Astrocyte of the hippocampus (primary cell): ENCODE measurements around the gene RAB3D.
"Not testable (repeated sequence)": the region's sequence is repeated elsewhere in the genome, so short reads cannot be mapped to it uniquely, and the experiment has no call there.

ENCODE experiments used
- DNase-seq: peaks from one replicate; pipeline ENCODE4 v3.0.0; 2011; ENCODE audit warnings: low read depth, low spot score

Gene RAB3D

DNA sequence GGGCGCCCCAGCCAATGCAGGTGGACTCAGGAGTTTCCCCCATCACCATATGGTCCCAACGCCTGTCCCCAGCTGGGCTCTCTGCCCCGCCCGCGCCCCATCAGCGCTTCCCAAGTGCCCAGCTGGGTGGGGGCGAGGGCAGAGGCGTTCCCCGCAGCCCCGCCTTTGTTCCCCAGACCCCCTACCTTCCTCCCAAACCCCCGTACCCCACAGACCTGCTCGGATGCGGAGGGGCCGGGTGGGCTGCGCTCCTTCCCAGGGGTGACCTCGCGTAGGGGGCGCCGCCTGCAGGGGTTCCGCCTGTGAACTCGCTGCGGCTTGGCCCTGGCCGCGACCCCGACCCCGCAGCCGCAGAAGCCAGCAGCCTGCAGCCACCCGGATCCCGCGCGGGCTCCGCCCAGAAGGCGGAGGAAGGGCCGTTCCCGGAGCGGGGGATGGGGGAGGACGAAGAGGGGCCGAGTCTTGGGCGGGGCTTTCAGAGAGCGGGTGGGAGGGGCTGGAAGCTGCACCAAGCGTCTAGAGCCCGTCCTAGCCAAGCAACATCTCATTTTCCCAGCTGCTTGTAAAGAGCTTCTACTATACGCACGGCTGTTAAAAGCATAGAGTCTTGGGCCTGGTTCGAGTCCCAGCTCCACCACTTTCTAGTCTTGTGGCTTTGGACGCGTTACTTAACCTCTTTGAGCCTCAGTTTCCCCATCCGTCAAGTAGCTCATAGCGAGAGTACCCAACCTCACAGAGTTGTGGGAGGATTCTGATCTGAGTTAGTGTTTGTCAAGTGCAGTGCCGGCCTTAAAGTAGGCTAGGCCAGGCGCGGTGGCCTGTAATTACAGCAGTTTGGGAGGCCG is at the start of gene RAB3D:
Gene RAB3D, minus strand, starts transcription at position 404 of the 845 bp plus-strand sequence. CDS start 2,258 bp downstream, outside the sequence.
- DNase-seq, result peak; percentile 91

- no peak for DNase-seq
These were observed 47.9 kb upstream of the RAB3D start for GRCh38 chr19:11387162-11388034.

DNA sequence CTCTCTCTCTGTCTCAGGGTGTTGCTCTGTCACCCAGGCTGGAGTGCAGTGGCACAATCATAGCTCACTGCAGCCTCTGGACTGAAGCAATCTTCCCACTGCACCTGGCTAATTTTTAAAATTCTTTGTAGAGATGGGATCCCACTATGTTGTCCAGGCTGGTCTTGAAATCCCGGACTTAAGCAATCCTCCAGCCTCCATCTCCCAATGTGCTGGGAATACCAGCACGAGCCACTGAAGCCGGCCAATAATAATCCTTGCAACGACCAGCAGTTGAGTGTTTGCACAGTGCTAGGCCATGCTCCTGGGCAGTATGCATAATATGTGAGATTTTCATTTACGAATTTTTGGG is 45.3 kb upstream of the RAB3D start:
- DNase-seq, result no peak

DNA sequence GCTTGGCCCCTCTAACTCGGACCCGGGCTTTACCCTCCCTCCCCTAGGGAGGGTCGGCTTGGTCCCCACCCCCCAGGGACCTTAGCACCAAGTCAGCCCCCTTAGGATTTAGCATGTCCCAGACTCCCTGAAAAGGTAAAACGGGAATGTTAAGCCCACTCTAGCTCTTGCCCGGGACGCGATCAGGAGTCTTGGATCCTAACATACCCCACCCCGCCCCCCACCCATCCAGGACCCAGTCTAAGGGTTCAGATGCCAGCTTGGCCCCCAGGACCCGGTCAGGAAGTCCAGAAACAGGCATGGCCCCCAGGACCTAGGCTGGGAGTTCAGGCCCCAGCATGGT is 44.2 kb upstream of the RAB3D start:
- DNase-seq, result no peak

GRCh38 chr19:11382898-11383705 is 43.6 kb upstream of the RAB3D start:
- DNase-seq, result peak; percentile 28

DNA sequence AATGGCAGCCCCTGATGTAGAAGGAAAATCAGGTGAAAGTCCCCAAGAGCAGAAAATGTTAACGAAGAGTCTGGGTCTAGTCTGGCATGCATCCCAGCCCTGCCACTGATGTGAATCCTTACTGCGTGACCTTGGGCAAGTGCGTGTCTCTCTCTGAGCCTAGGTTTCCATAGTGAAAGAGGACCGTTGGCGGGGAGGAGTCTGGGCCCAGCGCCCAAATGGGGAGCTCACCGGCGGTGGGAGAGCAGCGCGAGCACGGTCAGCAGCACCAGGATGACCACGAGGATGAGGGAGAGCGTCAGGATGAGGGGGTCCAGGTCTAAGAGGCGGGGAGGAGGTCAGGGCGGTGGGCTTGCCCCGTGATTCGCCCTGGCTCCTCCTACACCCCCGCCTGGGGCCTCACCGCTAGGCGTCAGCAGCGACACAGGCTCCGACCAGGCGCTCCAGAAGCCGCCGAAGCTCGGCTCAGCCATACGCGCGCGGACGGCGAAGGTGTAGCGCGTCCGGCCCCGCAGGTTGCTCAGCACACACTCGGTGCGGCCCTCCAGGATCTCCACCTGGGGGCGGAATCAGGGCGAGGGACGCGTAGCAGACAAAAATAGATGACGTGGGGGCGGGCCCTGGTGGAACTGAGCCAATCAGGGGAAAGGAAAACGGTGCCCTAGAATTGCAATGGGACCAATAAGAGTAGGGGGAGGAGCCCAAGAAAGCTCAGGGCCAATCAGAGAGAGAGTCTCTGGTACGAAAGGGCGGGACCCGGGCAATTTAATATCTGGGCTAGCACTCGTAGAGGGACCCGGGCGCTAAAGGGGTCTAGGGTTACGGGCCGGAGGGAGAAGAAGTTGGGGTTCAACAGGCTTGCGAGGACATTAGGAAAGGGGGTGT is 41.4 kb upstream of the RAB3D start:
- peak; percentile 96 for DNase-seq

GRCh38 chr19:11379857-11380350 is 40.4 kb upstream of the RAB3D start:
- DNase-seq, result no peak

DNA sequence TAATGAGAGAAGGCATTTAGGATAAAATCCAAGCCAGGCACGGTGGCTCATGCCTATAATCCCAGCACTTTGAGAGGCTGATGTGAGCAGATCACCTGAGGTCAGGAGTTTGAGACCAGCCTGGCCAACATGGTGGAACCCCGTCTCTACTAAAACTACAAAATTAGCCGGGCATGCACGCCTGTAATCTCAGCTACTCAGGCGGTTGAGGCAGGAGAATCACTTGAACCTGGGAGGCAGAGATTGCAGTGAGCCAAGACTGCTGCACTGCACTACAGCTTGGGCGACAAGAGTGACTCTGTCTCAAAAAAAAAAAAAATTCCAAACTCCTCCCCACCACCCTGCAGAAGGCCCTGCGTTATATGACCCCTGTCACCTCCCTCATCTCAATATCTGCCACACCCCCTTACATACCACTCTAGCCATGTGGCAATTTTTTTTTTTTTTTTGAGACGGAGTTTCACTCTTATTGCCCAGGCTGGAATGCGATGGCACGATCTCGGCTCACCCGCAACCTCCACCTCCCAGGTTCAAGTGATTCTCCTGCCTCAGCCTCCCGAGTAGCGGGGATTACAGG is 39.9 kb upstream of the RAB3D start:
- DNase-seq, result not testable (repeated sequence)

GRCh38 chr19:11378319-11379189 is 39.1 kb upstream of the RAB3D start:
- peak; percentile 60 for DNase-seq

DNA sequence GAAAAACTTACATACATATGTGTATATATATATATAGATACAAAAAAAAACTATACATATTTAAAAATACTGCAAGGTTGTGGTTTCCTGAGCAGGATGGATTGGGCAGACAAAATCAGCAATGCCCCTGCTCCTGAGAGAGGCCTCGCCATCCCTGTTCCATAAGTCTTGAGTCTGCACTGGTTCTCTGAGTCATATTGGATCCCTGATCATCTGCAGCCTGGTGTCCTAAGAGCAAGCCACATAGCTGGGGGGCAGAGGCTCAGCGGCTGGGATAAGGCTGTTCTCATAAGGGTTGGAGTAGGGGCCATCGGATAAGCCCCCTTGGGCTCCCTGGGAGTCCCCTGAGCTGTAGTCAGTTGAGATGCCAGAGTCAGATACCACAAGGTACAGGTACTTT is 38.3 kb upstream of the RAB3D start:
- peak; percentile 16 for DNase-seq

DNA sequence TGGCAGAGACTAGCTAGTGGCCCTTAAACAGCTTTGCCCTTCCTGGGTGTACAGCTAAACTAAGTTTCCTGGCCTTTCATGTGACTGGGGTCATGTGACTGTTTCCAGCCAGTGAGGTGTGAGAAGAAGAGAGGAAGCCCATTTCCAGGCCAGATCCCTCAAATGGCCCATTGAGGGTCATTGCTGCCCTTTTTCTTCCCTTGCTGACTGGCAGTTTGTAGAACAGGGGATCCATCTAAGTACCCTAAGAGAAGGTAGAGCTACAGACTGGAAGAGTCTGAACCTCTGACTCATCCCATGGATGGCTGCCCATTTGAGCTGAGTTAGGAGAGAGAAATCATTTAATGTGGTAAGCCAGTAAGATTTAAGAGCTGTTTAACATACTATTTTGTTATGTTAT is 37.8 kb upstream of the RAB3D start:
- DNase-seq, result peak; percentile 90

DNA sequence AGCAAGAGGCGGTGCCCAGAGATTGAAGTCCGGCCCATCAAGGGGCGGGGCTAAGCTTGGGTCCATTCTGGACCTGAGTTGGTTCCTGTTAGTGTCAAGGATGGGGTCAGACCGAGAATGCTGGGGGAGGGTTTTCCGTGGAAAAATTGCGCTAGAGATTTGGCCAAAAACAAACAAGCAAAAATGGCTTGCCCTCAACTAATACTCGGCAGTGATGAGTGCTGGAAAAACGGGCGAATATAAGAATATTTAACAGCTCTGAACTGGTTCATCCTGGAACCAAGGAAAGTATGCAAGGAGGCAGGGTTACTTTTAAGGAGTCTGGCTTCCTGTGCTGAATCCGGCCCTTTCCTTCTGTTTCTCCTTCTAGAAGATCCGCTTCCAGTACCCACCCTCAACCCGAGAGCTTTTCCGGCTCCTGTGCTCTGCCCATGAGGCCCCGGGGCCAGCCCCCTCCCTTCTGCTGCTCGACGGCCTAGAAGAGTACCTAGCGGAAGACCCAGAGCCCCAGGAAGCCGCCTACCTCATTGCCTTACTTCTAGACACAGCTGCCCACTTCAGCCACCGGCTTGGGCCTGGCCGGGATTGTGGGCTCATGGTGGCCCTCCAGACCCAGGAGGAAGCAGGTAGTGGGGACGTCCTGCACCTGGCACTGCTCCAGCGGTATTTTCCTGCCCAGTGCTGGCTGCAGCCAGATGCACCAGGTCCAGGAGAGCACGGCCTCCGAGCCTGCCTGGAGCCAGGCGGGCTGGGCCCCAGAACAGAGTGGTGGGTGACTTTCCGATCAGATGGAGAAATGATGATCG is 35.9 kb upstream of the RAB3D start:
- DNase-seq, result no peak

DNA sequence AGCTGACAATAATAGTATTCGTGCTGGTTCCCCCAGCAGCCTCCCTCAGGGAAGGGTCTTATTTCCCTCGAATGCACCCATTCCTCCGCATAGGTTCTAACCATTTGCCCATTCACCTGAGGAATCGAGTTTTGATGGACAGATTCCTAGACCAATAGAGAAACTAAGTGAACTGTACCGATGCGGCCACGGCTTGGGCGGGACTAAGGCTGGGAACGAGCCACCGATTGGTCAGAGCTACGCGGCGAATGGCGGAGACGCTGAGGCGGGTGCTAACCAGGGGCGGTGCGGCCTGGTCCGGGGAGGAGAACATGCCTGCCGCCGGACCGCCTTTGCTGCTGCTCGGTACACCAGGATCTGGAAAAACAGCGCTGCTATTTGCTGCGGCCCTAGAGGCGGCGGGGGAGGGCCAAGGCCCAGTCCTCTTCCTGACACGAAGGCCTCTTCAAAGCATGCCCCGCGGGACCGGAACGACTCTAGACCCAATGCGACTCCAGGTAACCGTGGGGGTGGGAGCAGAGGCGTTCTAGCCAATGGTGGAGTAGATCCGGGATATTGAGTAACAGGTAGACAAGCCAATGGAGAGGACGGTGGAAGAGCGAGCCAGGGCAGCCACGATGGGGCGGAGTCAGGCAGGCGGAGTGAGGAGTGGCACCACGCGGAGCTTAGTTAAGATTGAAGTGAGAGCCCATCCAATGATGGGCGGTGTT is 35.1 kb upstream of the RAB3D start, which contains the start of gene SWSAP1:
Gene SWSAP1, plus strand, starts transcription at position 234 of the 710 bp plus-strand sequence. Its CDS starts 15 bp downstream, at position 249.
- DNase-seq, result peak; percentile 100

DNA sequence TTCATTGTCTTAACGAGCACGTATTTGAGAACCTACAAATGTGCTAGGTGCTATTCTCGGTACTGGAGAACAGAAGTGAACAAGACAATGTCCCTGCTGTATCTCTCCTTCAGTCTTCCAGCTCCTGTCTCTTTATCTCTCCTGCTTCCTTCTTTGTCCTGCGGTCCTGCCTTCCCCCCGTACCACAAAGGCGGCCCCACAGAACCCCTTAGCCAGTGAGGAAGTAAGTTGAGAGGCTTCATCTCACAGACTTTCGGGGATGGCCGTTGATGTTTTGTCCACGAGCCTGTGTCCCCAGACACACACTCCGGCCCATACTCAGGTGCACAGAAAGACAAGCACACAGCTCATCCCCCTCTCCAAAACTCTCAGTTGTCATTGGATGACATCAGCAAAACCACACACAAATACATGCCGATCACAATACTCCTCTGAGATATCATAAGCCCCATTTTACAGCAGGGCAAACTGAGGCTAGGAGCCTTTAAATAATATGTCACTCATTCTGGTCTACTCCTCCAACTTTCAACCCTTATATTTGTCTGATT is 34.5 kb upstream of the RAB3D start:
- DNase-seq, result no peak

DNA sequence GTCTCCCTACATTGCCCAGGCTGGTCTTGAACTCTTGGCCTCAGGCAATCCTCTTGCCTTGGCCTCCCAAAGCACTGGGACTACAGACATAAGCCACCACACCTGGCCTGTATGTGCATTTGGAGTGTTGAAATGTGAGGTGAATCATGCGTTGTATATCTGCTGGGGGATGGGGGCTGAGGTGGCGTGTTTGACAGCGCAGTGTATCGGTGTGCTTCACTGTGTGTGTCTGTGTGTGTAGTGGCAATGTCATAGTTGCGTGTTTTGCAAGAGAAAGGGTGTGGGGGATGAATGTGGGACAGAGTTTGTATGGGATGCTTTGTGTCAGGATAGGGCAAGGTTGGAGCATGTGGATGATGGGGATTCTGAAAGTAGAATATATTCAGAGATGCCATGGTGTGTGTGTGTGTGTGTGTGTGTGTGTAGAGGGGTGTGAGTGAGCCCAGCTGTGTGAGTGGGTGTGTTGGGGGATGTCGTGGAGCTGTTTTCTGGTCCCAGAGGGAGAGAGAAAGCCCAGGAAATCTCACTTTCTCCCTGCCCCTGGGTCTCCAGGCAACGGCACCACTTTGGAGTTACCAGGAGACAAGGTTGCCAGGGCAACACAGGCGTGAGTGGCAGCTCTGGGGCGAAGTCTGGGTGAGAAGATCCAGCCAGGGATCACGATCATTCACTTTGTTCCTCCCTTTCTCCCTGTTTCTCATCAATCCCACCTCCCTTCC is 33.9 kb upstream of the RAB3D start:
- DNase-seq, result peak; percentile 75

DNA sequence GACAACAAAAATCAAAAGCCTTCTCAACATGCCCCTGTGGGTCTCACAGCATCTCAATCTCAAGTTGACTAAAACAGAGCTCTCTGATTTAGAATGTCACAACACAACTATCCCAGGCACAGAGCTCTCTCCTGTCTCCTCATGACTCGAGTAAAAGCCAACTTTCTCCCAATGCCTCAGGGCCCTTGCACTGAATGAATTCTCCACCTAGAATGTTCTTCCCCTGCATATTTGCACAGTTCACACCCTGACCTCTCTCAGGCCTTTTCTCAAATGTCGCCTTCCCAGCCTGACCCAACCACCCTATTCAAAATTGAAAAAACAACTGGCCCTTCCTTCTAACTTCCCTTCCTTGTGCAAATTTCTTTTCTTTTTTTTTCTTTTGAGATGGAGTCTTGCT is 31.3 kb upstream of the RAB3D start:
- DNase-seq, result no peak

DNA sequence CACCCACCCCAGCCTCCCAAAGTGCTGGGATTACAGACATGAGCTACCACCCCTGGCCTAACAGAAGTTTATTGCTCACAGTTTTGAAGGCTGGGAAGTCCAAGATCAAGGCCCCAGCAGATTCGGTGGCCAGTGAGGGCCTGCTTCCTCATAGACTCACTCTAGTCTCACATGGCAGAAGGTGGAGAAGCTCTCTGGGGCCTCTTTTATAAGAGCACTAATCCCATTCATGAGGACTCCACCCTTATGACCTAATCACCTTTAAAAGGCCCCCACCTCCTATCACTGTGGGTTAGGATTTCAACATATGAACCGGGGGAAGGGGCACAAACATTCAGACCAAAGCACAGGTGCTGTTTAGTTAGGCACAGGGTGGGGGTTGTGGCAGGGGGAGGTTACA is 28.1 kb upstream of the RAB3D start:
- no peak for DNase-seq
